ENCODE measurements around the gene DBR1. TPM values are rescaled to one million over a fixed set of nuclear protein-coding genes. Genes with fewer than 3 reads are reported as not detected.
A peak's percentile ranks its signal among the peaks of the same experiment; 100 is the strongest.

The DBR1 gene
- total and polyA plus RNA-seq, 9 of the 15 experiments (the other 6 are each of a cell fraction or from before 2014, with no cell fraction given) = 2.7 to 14.1 (median 10.9) TPM

DNA sequence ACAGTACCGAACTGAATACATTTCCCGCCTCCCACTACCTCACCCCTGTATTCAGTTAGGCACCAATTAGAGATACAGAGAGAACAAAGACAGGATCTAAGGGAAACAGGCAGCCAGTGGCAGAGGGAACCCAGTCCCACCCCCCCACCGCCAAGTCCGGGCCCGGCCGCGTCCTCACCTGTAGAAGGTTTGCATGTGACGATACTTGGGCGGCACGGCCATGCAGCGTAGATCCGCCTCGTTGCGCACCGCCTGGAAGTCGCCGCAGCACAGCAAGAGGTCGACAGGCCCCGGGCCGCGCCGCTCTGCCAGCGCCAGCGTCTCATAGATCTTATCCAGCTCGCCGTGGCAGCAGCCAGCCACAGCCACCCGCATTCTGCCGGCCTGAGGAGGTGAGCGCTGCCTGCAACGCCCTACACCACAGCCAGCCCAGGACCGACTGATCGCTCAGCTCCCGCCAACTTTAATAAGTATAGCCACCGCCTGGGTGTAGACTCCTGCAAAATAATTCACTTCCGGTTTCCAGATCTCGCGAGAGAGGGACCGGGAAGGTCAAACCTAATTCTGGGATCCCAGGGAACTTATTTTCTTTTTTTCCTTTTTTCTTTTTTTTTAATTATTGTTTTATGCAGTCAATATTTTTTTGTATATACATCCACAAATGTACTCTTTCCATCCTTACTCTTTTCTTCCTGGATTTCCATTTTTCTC is at the start of gene DBR1 (continued):
- TF ChIP-seq YY1 (IDR thresholded peaks at IDR 0.05; ENCODE audit: borderline replicate concordance in 1 of 3, control insufficient read depth in 1 of 3, extremely low read depth in 1 of 3, insufficient read depth in 3 of 3, insufficient read length in 1 of 3, insufficient replicate concordance in 2 of 3, low read depth in 1 of 3, low read length in 2 of 3) (peak; percentile 13 to 62 (median 56)), NFIC (IDR thresholded peaks at IDR 0.05) (peak; percentile 30; the same call in 1 of the 2 replicates), ARHGAP35 (IDR thresholded peaks at IDR 0.05; ENCODE audit: partially characterized antibody) (peak; percentile 93), RBFOX2 (IDR thresholded peaks at IDR 0.05; ENCODE audit: low read depth, low read length) (peak; percentile 94), FOXP1 (CRISPR knock-in tag; IDR thresholded peaks at IDR 0.05) (0 out of 2 replicates have a peak, but pooled peaks have one; percentile 48), ZFP36 (IDR thresholded peaks at IDR 0.05; ENCODE audit: low read depth, low read length, partially characterized antibody) (peak; percentile 74), EP400 (IDR thresholded peaks at IDR 0.05) (peak; percentile 80), LARP7 (IDR thresholded peaks at IDR 0.05) (no peak), ZFPM2 (CRISPR knock-in tag; IDR thresholded peaks at IDR 0.05) (no peak), GABPA (tag; conservative IDR thresholded peaks at IDR 0.05; ENCODE audit: low read depth) (peak; percentile 86), DIDO1 (tag; IDR thresholded peaks at IDR 0.05; ENCODE audit: low read depth) (0 out of 2 replicates have a peak, but pooled peaks have one; percentile 45), PCBP1 (IDR thresholded peaks at IDR 0.05; ENCODE audit: low read depth, low read length, poor library complexity, severe bottlenecking) (peak; percentile 62), DPF2 (IDR thresholded peaks at IDR 0.05) (no peak), POLR2B (IDR thresholded peaks at IDR 0.05; ENCODE audit: low read depth, partially characterized antibody) (peak; percentile 74), RBBP5 (IDR thresholded peaks at IDR 0.05; ENCODE audit: borderline replicate concordance, insufficient read depth, low read length, poor library complexity, severe bottlenecking) (peak; percentile 92), RBM22 (IDR thresholded peaks at IDR 0.05; ENCODE audit: low read depth, low read length, poor library complexity, severe bottlenecking) (peak; percentile 77), BCOR (IDR thresholded peaks at IDR 0.05) (0 out of 2 replicates have a peak, but pooled peaks have one; percentile 32), PHF8 (IDR thresholded peaks at IDR 0.05; ENCODE audit: borderline replicate concordance, low read length) (peak; percentile 93), TAF1 (IDR thresholded peaks at IDR 0.05; ENCODE audit: control insufficient read depth, extremely low read depth, insufficient read depth, low read length, severe bottlenecking) (peak; percentile 82)
- TF ChIP-seq, protein P1, sequence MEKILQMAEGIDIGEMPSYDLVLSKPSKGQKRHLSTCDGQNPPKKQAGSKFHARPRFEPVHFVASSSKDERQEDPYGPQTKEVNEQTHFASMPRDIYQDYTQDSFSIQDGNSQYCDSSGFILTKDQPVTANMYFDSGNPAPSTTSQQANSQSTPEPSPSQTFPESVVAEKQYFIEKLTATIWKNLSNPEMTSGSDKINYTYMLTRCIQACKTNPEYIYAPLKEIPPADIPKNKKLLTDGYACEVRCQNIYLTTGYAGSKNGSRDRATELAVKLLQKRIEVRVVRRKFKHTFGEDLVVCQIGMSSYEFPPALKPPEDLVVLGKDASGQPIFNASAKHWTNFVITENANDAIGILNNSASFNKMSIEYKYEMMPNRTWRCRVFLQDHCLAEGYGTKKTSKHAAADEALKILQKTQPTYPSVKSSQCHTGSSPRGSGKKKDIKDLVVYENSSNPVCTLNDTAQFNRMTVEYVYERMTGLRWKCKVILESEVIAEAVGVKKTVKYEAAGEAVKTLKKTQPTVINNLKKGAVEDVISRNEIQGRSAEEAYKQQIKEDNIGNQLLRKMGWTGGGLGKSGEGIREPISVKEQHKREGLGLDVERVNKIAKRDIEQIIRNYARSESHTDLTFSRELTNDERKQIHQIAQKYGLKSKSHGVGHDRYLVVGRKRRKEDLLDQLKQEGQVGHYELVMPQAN (IDR thresholded peaks at IDR 0.05; ENCODE audit: borderline replicate concordance) = 0 out of 2 replicates have a peak, but pooled peaks have one; percentile 40
- TF ChIP-seq, protein P2, sequence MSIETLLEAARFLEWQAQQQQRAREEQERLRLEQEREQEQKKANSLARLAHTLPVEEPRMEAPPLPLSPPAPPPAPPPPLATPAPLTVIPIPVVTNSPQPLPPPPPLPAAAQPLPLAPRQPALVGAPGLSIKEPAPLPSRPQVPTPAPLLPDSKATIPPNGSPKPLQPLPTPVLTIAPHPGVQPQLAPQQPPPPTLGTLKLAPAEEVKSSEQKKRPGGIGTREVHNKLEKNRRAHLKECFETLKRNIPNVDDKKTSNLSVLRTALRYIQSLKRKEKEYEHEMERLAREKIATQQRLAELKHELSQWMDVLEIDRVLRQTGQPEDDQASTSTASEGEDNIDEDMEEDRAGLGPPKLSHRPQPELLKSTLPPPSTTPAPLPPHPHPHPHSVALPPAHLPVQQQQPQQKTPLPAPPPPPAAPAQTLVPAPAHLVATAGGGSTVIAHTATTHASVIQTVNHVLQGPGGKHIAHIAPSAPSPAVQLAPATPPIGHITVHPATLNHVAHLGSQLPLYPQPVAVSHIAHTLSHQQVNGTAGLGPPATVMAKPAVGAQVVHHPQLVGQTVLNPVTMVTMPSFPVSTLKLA (conservative IDR thresholded peaks at IDR 0.05) = peak; percentile 30 to 69; a peak in 2 of 4 replicates

Measured in K562 (cell line).